ENCODE data around the gene ZNRF3. TPM values are rescaled to one million over a fixed set of nuclear protein-coding genes. Genes with fewer than 3 reads are reported as not detected.

Gene ZNRF3
- total RNA-seq, 1 donor, result 6.9 TPM

GRCh38 chr22:28938286-28938833 lies 55.0 kb downstream of the ZNRF3 start:
- no peak for TF ChIP-seq CTCF (IDR thresholded peaks at IDR 0.05; ENCODE audit: extremely low read depth, low read depth, low read length)
- no peaks in the 10 kb centered on the region for H3K9me3 ChIP-seq (ENCODE audit: low read depth, low read length)
- H3K4me1 ChIP-seq (ENCODE audit: insufficient read depth, low read length), result no peaks in the 10 kb centered on the region
- no peak for DNase-seq (ENCODE audit: insufficient read length, low spot score, missing footprints)
- peaks cover 4% of the 10 kb centered on the region for H3K79me2 ChIP-seq (ENCODE audit: insufficient read depth, low read length)
- H3K36me3 ChIP-seq (ENCODE audit: insufficient read depth, low read length), result no peaks in the 10 kb centered on the region
- peaks cover 9% of the 10 kb centered on the region for H4K20me1 ChIP-seq (ENCODE audit: insufficient read depth, low read length)
- H3K27ac ChIP-seq (ENCODE audit: low read depth, low read length), result no peak overlapping the region
- no peak overlapping the region for H3K4me2 ChIP-seq (ENCODE audit: insufficient read depth, low read length)
- H3K4me3 ChIP-seq (ENCODE audit: insufficient read depth, low read length), result no peak overlapping the region
- H3K27me3 ChIP-seq (ENCODE audit: insufficient read depth, low read length), result no peaks in the 10 kb centered on the region
- no peak overlapping the region for H2AFZ ChIP-seq (ENCODE audit: low read length)

- TF ChIP-seq CTCF (IDR thresholded peaks at IDR 0.05; ENCODE audit: extremely low read depth, low read depth, low read length), result no peak
- no peaks in the 10 kb centered on the region for H3K27me3 ChIP-seq (ENCODE audit: insufficient read depth, low read length)
- no peak overlapping the region for H3K27ac ChIP-seq (ENCODE audit: low read depth, low read length)
- H3K4me3 ChIP-seq (ENCODE audit: insufficient read depth, low read length), result no peak overlapping the region
- H3K4me1 ChIP-seq (ENCODE audit: insufficient read depth, low read length), result no peaks in the 10 kb centered on the region
- no peak for DNase-seq (ENCODE audit: insufficient read length, low spot score, missing footprints)
- no peak overlapping the region for H2AFZ ChIP-seq (ENCODE audit: low read length)
- no peaks in the 10 kb centered on the region for H3K9me3 ChIP-seq (ENCODE audit: low read depth, low read length)
- H4K20me1 ChIP-seq (ENCODE audit: insufficient read depth, low read length), result peaks cover 9% of the 10 kb centered on the region
- no peaks in the 10 kb centered on the region for H3K36me3 ChIP-seq (ENCODE audit: insufficient read depth, low read length)
- no peak overlapping the region for H3K4me2 ChIP-seq (ENCODE audit: insufficient read depth, low read length)
- H3K79me2 ChIP-seq (ENCODE audit: insufficient read depth, low read length), result peaks cover 4% of the 10 kb centered on the region
These were observed 56.0 kb downstream of the ZNRF3 start for GRCh38 chr22:28939394-28939793.

- no peak for DNase-seq (ENCODE audit: insufficient read length, low spot score, missing footprints)
- Histone ChIP-seq H3K9me3 (ENCODE audit: low read depth, low read length) (no peaks in the 10 kb centered on the region), H3K79me2 (ENCODE audit: insufficient read depth, low read length) (peaks cover 4% of the 10 kb centered on the region), H3K4me3 (ENCODE audit: insufficient read depth, low read length) (no peak overlapping the region), H3K4me2 (ENCODE audit: insufficient read depth, low read length) (no peak overlapping the region), H3K27me3 (ENCODE audit: insufficient read depth, low read length) (no peaks in the 10 kb centered on the region), H3K36me3 (ENCODE audit: insufficient read depth, low read length) (no peaks in the 10 kb centered on the region), H3K27ac (ENCODE audit: low read depth, low read length) (no peak overlapping the region), H4K20me1 (ENCODE audit: insufficient read depth, low read length) (peaks cover 9% of the 10 kb centered on the region), H3K4me1 (ENCODE audit: insufficient read depth, low read length) (no peaks in the 10 kb centered on the region), H2AFZ (ENCODE audit: low read length) (no peak overlapping the region)
- no peak for TF ChIP-seq CTCF (IDR thresholded peaks at IDR 0.05; ENCODE audit: extremely low read depth, low read depth, low read length)
These were observed 56.6 kb downstream of the ZNRF3 start for GRCh38 chr22:28939932-28940331.

DNA sequence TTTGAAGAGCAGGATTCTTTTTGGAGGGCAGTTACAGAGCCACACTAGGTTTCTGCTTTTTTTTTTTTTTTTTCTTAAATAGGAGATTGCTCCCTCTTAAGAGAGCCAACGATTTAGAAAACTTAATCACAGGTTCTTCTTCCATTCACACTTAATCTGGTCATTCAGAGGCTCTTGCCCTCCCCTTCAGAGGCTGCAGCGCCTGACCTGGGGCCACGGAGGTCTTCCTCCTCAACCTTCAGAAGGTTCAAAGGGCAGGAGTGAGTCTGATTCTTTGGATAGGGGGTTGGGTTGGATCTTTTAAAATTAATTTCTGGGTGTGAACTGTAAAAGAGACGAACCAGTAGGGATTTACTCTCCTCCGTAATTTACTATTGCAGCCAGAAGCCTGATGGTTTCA lies 57.1 kb downstream of the ZNRF3 start:
- H3K4me2 ChIP-seq (ENCODE audit: insufficient read depth, low read length), result no peak overlapping the region
- H3K9me3 ChIP-seq (ENCODE audit: low read depth, low read length), result no peaks in the 10 kb centered on the region

More for the DNA sequence above, 57.1 kb downstream of the ZNRF3 start:
- H3K79me2 ChIP-seq (ENCODE audit: insufficient read depth, low read length), result peaks cover 4% of the 10 kb centered on the region
- no peaks in the 10 kb centered on the region for H3K4me1 ChIP-seq (ENCODE audit: insufficient read depth, low read length)
- H3K27me3 ChIP-seq (ENCODE audit: insufficient read depth, low read length), result no peaks in the 10 kb centered on the region
- DNase-seq (ENCODE audit: insufficient read length, low spot score, missing footprints), result no peak
- H2AFZ ChIP-seq (ENCODE audit: low read length), result no peak overlapping the region
- no peak for TF ChIP-seq CTCF (IDR thresholded peaks at IDR 0.05; ENCODE audit: extremely low read depth, low read depth, low read length)
- no peaks in the 10 kb centered on the region for H3K36me3 ChIP-seq (ENCODE audit: insufficient read depth, low read length)
- peaks cover 9% of the 10 kb centered on the region for H4K20me1 ChIP-seq (ENCODE audit: insufficient read depth, low read length)
- no peak overlapping the region for H3K27ac ChIP-seq (ENCODE audit: low read depth, low read length)
- no peak overlapping the region for H3K4me3 ChIP-seq (ENCODE audit: insufficient read depth, low read length)

All from osteoblast (primary cell).